ENCODE results near the gene NSD2.

The NSD2 gene

DNA sequence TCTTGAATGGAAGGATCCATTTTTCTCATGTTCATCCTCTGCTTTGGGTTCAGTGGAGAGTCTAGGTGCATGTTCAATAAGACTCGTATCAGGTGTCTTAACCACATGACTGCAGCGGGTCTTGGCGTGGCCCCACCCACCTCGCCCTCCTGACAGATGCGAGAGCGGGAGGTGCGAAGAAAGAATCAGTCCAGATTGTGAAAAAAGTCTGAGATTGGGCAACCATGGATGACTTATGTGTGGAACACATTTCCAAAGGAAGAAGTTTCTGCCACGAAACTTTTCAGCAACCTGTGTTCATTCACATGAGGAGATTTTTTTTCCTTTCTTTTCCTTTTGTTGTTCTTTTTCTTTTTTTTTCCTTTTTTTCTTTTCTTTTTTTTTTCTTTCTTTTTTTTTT, 66.8 kb downstream of the NSD2 start:
- no peak for FAIRE-seq
- DNase-seq (ENCODE audit: insufficient read length, low spot score), result no peak

DNA sequence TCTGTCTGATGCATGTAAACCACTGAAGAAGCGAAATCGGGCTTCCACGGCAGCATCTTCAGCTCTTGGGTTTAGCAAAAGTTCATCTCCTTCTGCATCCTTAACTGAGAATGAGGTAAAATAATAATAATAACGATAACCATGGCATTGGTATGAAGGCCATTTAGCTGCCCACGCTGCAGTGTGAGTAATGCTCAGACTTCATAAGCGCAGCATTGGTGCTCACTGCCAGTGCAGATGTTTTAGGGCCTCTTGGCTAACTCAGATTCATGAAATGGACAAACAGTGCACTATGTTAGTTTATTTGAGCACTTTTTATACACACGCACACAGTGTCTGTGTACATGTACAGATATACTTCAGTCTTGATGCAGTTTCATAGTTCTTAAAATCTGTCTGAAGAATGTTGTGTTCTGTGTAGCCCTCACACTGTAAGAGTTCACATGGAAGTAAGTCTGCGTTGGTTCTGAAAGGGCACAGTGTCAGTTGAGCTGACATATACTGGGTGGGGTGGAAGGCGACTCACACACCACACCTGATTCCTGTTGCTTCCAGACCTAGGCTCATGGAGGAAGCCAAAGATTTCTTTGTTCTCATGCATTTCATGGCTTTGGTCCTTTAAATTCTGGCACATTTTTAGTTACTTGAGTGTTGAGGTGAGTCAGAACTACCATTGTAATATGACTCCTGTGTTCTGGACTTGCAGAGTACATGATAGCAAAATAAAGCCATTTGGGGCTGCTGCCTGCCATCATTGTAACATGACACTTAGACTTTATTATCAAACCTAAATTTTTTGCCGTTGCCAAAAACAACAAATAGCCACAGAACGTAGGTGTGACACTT, 68.7 kb downstream of the NSD2 start:
- DNase-seq (ENCODE audit: insufficient read length, low spot score) (no peak), FAIRE-seq (no peak)

DNA sequence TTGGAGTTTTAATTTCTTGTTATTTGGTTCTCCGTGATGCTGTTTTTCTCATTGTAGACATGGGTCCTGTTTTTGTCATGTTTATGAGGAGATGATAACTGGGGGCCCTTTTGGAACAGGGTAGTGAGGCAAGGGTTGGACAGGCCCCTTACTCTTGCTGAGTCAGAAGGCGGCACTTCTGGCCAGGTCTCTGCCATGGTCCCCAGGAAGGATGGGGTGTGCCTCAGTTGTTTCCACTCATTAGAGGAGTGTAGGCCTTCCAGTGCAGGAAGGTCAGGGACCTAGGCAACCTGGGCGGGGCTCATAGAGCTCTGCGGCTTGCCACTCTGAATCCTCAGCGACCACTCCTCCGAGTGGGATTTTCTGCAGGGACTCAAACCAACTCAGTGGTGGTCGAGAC, 69.4 kb downstream of the NSD2 start:
- no peak for FAIRE-seq

GRCh38 chr4:1943928-1944327, 72.7 kb downstream of the NSD2 start:
- no peak for DNase-seq (ENCODE audit: insufficient read length, low spot score)
- FAIRE-seq, result no peak

More for the DNA sequence above, 69.4 kb downstream of the NSD2 start:
- DNase-seq (ENCODE audit: insufficient read length, low spot score), result no peak

DNA sequence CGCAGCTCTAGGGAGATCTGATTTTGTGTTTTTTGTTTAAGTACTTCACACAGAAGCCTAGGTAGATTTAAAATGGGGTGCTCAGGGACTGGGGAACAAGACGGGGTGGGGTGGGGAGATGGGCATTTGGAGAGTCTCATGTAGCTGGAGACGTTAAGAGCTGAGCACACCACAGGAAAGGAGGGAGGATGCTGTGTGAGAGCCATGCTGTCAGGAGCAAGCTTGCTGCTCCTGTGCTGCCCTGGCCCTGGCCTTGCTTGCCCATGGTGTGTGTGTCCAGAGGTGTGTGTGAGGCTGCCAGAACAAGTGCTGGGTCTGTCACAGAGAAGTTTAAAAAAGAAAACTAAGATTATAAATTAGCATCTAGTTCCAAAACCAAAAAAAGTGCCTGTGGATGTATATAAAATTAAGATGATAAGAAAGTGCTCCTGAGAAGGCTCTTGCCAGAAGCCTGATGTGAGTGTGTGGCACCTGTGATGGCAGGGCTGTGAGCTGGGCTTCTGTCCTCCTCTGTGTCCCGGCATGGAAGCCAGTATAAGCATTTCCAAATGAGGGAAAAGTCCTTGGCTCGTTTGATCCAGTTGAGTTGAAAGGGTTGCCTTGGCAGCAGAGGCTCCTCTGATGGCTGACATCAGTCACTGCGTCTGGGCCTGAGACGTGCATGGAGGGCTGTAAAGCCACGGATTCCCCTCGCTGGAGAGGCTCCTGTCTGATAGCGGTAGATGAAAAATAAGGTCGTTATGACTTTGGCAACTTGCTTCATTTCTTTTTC, 74.1 kb downstream of the NSD2 start:
- no peak for DNase-seq (ENCODE audit: insufficient read length, low spot score)
- no peak for FAIRE-seq

GRCh38 chr4:1945912-1946311, 74.7 kb downstream of the NSD2 start:
- DNase-seq (ENCODE audit: insufficient read length, low spot score) (no peak), FAIRE-seq (no peak)

GRCh38 chr4:1948232-1948631, 77.0 kb downstream of the NSD2 start:
- FAIRE-seq (no peak), DNase-seq (ENCODE audit: insufficient read length, low spot score) (no peak)

DNA sequence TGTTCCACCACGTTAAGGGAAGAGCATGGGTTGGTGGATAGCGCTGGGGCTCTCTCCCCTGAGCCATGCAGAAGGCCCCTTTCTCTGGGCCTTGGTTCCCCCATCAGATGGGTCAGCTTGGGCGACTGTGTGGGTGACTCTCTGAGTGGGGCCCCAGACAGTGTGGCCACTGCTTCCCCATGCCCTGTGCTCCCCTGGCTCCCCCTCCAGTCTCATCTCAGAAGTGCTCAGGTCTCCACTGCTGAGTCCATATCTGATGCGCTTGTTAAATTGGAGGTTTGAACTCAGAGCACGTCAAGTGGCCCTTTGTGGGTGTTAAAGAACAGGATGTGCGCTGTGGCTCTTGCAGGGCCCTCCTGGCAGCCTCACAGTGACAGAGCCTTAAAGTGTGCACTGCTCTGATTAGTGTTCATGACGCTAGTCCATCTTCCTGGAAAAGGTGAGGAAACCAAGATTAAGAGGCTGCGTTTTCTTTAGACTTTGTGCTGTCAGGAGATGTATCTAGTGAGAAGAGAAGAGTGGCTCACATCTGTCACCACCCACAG, 77.8 kb downstream of the NSD2 start:
- FAIRE-seq, result no peak
- no peak for DNase-seq (ENCODE audit: insufficient read length, low spot score)

GRCh38 chr4:1950369-1950768, 79.2 kb downstream of the NSD2 start:
- DNase-seq (ENCODE audit: insufficient read length, low spot score) (no peak), FAIRE-seq (no peak)

GRCh38 chr4:1952058-1952700, 81.0 kb downstream of the NSD2 start:
- DNase-seq (ENCODE audit: insufficient read length, low spot score) (no peak), FAIRE-seq (no peak)

DNA sequence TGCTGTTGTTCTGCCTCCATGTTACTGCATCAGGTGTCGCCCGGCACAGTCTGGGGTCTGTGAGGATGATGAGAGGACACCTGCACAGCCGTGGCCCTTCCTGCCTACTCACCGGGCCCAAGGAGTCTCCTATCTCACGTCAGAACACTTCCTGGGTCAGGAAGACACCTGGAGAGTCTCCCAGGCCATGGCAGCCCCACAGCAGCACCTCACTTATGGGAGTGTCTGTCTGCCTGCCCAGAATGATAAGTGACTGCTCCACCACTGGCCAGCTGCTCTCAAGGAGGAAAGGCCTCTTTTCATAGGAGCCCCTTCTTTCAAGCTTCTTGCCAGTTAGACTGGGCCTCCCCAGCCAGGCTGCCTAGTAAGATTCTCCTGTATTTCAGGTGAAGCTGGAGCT, 81.5 kb downstream of the NSD2 start:
- no peak for FAIRE-seq

DNA sequence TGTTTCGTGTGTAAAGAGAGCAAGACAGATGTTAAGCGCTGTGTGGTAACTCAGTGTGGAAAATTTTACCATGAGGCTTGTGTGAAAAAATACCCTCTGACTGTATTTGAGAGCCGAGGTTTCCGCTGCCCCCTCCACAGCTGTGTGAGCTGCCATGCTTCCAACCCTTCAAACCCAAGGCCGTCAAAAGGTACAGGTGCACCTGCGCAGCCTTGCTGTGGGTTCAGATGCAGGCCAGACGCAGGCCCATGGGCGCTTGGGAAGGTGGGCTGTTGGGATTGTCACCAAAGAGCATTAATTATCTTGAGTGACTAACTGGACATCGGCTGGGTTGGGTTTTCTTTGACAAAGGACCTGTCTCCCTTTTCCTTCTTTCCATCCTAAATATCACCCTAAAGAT, 82.1 kb downstream of the NSD2 start:
- no peak for FAIRE-seq

More for the DNA sequence above, 81.5 kb downstream of the NSD2 start:
- no peak for DNase-seq (ENCODE audit: insufficient read length, low spot score)

GRCh38 chr4:1956631-1957030, 85.4 kb downstream of the NSD2 start:
- no peak for FAIRE-seq
- no peak for DNase-seq (ENCODE audit: insufficient read length, low spot score)

More for the DNA sequence above, 82.1 kb downstream of the NSD2 start:
- DNase-seq (ENCODE audit: insufficient read length, low spot score), result no peak

GRCh38 chr4:1958276-1959103, 87.3 kb downstream of the NSD2 start:
- FAIRE-seq (no peak), DNase-seq (ENCODE audit: insufficient read length, low spot score) (no peak)

DNA sequence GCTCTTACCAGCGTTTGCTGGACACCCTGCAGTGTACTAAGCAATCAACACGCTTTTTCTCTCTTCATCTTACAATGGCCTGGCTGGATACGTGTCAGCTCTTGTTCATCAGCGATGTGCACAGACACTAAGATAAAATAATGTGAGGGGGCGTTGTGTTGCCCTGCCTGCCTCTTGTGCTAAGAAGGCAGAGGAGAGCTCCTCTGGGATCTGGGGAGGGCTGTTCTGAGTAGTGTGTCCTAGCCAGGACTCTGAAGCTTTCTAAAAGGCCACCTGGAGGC, 87.9 kb downstream of the NSD2 start:
- DNase-seq (ENCODE audit: insufficient read length, low spot score) (no peak), FAIRE-seq (no peak)

- FAIRE-seq (no peak), DNase-seq (ENCODE audit: insufficient read length, low spot score) (no peak)
Observed at GRCh38 chr4:1960170-1960825, 89.1 kb downstream of the NSD2 start.

DNA sequence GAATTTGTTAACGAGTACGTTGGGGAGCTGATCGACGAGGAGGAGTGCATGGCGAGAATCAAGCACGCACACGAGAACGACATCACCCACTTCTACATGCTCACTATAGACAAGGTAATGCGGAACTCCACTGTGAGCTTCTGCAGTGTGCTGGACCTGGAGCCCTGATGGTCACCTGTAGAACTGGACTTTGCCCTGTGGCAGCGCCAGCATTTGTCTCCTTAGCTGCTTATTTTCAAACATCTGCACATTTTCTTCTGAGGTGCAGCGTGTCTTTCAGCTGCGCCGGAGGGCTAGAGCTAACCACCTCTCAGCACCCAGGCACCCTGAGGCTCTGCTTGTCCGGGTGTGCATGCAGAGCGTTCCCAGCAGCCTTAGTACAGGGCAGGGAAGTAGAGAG, 89.8 kb downstream of the NSD2 start:
- FAIRE-seq, result no peak
- no peak for DNase-seq (ENCODE audit: insufficient read length, low spot score)

DNA sequence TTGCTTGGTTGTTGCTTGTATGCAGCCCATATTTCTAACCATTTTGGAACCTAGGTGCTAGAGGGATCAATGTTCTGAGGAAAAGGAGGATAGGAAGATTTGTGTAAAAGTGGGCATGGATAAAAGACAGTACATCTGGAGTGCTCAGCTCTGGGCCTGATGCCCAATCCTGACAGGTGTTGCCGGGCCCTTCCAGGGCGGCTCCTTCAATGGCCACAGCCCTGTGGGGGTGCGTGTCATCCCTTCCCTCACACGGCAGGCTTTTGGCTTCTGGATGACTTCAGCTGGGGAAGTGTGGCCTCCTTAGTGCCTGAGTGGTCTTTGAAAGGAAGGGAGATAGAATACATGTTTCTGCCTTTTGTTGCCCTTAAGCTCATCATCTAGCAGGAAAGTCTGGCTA, 90.4 kb downstream of the NSD2 start:
- FAIRE-seq (no peak), DNase-seq (ENCODE audit: insufficient read length, low spot score) (no peak)

- DNase-seq (ENCODE audit: insufficient read length, low spot score), result no peak
- FAIRE-seq, result no peak
Observed at GRCh38 chr4:1962980-1963379, 91.8 kb downstream of the NSD2 start.

- DNase-seq (ENCODE audit: insufficient read length, low spot score), result no peak
- no peak for FAIRE-seq
Observed at GRCh38 chr4:1964443-1964842, 93.2 kb downstream of the NSD2 start.
